GM13976 (cell line): Measurements from ENCODE around the gene RMDN3.
A peak's percentile ranks its signal among the peaks of the same experiment; 100 is the strongest.

Experiments used
- DNase-seq: peaks from one replicate; pipeline ENCODE4 v3.0.0; 2012; ENCODE audit warnings: low spot score
- CTCF ChIP-seq: IDR thresholded peaks from 2 replicates; pipeline ENCODE4 v1.5.1; 2012; ENCODE audit warnings: borderline replicate concordance, mild to moderate bottlenecking; ENCODE audit not compliant: insufficient read depth; ENCODE audit errors: extremely low read depth, missing control alignments, control extremely low read depth
- in situ Hi-C: fragments of 300-500 bp; cut with MboI; formaldehyde crosslinking; loops from one replicate; pipeline ENCODE4 v1.12.0; 2022; ENCODE audit warnings: low sequenced_read_pairs, mixed read lengths, inconsistent platforms; ENCODE audit not compliant: unreplicated experiment

Gene RMDN3

GRCh38 chr15:40768521-40769273 lies 13.6 kb upstream of the RMDN3 start:
- in situ Hi-C loops, result no loop called here
- peak; percentile 56 for DNase-seq
- TF ChIP-seq CTCF, result no peak

GRCh38 chr15:40767838-40768500 lies 12.9 kb upstream of the RMDN3 start:
- in situ Hi-C loops, result no loop called here
- DNase-seq, result no peak
- no peak for TF ChIP-seq CTCF

- no peak for DNase-seq
- no peak for TF ChIP-seq CTCF
- in situ Hi-C loops, result no loop called here
Measured at GRCh38 chr15:40766906-40767837, 12.1 kb upstream of the RMDN3 start.

- no peak for DNase-seq
- no peak for TF ChIP-seq CTCF
- in situ Hi-C loops, result no loop called here
Measured at GRCh38 chr15:40766194-40766815, 11.3 kb upstream of the RMDN3 start.

GRCh38 chr15:40764629-40765103 lies 9.6 kb upstream of the RMDN3 start:
- in situ Hi-C loops, result no loop called here
- no peak for TF ChIP-seq CTCF
- no peak for DNase-seq
